ENCODE results near the gene DES. TPM values are rescaled to one million over a fixed set of nuclear protein-coding genes. Genes with fewer than 3 reads are reported as not detected.

The DES gene
- total and polyA plus RNA-seq, 8 donors, result 0.75 to 101 (median 3.6) TPM

GRCh38 chr2:219416235-219416602, 2.0 kb upstream of the DES start:
- WGBS, 2 donors, result 48 to 74% methylated on average over 3 of the region's 3 CpGs
- Histone ChIP-seq H3K27me3 (peaks cover 0 to 13% (median 3%) of the 10 kb centered on the region in 4 donors), H3K4me3 (no peak overlapping the region), H3K4me1 (no peaks in the 10 kb centered on the region), H3K27ac (no peak overlapping the region), H3K9me3 (no peaks in the 10 kb centered on the region), H3K36me3 (no peaks in the 10 kb centered on the region)
- FAIRE-seq (no peak), DNase-seq (no peak), ATAC-seq (no peak)
- intact Hi-C loops (cut with DNase I), result no loop called here
- TF ChIP-seq, protein P1, sequence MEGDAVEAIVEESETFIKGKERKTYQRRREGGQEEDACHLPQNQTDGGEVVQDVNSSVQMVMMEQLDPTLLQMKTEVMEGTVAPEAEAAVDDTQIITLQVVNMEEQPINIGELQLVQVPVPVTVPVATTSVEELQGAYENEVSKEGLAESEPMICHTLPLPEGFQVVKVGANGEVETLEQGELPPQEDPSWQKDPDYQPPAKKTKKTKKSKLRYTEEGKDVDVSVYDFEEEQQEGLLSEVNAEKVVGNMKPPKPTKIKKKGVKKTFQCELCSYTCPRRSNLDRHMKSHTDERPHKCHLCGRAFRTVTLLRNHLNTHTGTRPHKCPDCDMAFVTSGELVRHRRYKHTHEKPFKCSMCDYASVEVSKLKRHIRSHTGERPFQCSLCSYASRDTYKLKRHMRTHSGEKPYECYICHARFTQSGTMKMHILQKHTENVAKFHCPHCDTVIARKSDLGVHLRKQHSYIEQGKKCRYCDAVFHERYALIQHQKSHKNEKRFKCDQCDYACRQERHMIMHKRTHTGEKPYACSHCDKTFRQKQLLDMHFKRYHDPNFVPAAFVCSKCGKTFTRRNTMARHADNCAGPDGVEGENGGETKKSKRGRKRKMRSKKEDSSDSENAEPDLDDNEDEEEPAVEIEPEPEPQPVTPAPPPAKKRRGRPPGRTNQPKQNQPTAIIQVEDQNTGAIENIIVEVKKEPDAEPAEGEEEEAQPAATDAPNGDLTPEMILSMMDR (IDR thresholded peaks at IDR 0.05), result no peak

DNA sequence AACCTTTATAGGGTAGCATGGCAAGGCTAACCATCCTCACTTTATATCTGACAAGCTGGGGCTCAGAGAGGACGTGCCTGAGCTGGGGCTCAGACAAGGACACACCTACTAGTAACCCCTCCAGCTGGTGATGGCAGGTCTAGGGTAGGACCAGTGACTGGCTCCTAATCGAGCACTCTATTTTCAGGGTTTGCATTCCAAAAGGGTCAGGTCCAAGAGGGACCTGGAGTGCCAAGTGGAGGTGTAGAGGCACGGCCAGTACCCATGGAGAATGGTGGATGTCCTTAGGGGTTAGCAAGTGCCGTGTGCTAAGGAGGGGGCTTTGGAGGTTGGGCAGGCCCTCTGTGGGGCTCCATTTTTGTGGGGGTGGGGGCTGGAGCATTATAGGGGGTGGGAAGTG, 1.2 kb upstream of the DES start:
- H3K27ac ChIP-seq, result no peak overlapping the region
- no peaks in the 10 kb centered on the region for H3K36me3 ChIP-seq
- peaks cover 0 to 13% (median 3%) of the 10 kb centered on the region in 4 donors for H3K27me3 ChIP-seq
- no peak overlapping the region for H3K4me3 ChIP-seq
- DNase-seq, result no peak
- 73 to 77% methylated on average over 4 of the region's 4 CpGs for WGBS, 2 donors
- H3K9me3 ChIP-seq, result no peaks in the 10 kb centered on the region
- H3K4me1 ChIP-seq, result no peaks in the 10 kb centered on the region
- intact Hi-C loops (cut with DNase I), result no loop called here
- FAIRE-seq, result no peak
- TF ChIP-seq, protein P1 (IDR thresholded peaks at IDR 0.05), result no peak
- ATAC-seq, result no peak

GRCh38 chr2:219417374-219417773, 803 bp upstream of the DES start:
- intact Hi-C loops (cut with DNase I), result no loop called here
- ATAC-seq, result no peak
- DNase-seq, result no peak
- no peaks in the 10 kb centered on the region for H3K36me3 ChIP-seq
- H3K27me3 ChIP-seq, result peaks cover 0 to 13% (median 3%) of the 10 kb centered on the region in 4 donors
- H3K9me3 ChIP-seq, result no peaks in the 10 kb centered on the region
- FAIRE-seq, result no peak
- no peak overlapping the region for H3K27ac ChIP-seq
- WGBS, 2 donors, result 79 to 85% methylated on average over 9 of the region's 9 CpGs
- TF ChIP-seq, protein P1 (IDR thresholded peaks at IDR 0.05), result no peak
- no peaks in the 10 kb centered on the region for H3K4me1 ChIP-seq
- H3K4me3 ChIP-seq, result no peak overlapping the region

GRCh38 chr2:219419012-219419324, 791 bp downstream of the DES start:
- Histone ChIP-seq H3K9me3 (no peaks in the 10 kb centered on the region), H3K36me3 (no peaks in the 10 kb centered on the region), H3K27ac (no peak overlapping the region), H3K4me1 (no peaks in the 10 kb centered on the region), H3K27me3 (peaks cover 0 to 13% (median 3%) of the 10 kb centered on the region in 4 donors), H3K4me3 (no peak overlapping the region)
- intact Hi-C loops (cut with DNase I), result no loop called here
- WGBS, 2 donors, result 36 to 39% methylated on average over 10 to 12 of the region's 12 CpGs
- FAIRE-seq, result no peak
- TF ChIP-seq, protein P1 (IDR thresholded peaks at IDR 0.05), result no peak
- no peak for ATAC-seq
- DNase-seq, result peak in 1 of 6 donors; percentile 68

- H3K27me3 ChIP-seq, result peaks cover 0 to 13% (median 3%) of the 10 kb centered on the region in 4 donors
Observed at GRCh38 chr2:219419331-219420197, 1.4 kb downstream of the DES start.

More at GRCh38 chr2:219419331-219420197, 1.4 kb downstream of the DES start:
- intact Hi-C loops (cut with DNase I), result no loop called here
- Histone ChIP-seq H3K9me3 (no peaks in the 10 kb centered on the region), H3K4me3 (no peak overlapping the region), H3K27ac (no peak overlapping the region), H3K4me1 (no peaks in the 10 kb centered on the region), H3K36me3 (no peaks in the 10 kb centered on the region)
- WGBS, 2 donors, result 86 to 88% methylated on average over 8 of the region's 9 CpGs
- TF ChIP-seq, protein P1 (IDR thresholded peaks at IDR 0.05), result no peak
- DNase-seq (no peak), FAIRE-seq (no peak), ATAC-seq (no peak)

All from pancreas (tissue), 10 donors.